GM12872 (cell line): Measurements from ENCODE around the gene DIS3L.

Source experiments
- TF ChIP-seq, protein P1 (sequence below): IDR thresholded peaks from 3 replicates; pipeline ENCODE4 v1.5.1; 2011; ENCODE audit warnings: low read depth, mild to moderate bottlenecking, low read length, moderate library complexity; ENCODE audit not compliant: insufficient read depth

DIS3L gene

DNA sequence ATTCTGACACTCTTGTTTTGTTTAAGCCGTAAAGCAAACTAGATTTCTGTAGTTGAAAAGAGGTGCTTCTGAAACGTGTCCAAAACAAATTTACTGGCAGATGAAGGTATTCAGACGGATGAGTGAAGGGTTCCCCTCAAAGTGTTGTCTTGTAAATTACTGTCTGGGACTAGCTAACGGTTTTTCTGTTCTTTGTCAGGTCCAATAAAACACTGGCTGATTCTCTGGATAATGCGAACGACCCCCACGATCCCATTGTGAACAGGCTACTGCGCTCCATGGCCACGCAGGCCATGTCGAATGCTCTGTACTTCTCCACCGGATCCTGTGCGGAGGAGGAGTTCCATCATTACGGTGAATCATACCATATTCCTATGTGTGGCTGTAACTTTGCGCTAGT lies 35.4 kb downstream of the DIS3L start:
- TF ChIP-seq, protein P1, sequence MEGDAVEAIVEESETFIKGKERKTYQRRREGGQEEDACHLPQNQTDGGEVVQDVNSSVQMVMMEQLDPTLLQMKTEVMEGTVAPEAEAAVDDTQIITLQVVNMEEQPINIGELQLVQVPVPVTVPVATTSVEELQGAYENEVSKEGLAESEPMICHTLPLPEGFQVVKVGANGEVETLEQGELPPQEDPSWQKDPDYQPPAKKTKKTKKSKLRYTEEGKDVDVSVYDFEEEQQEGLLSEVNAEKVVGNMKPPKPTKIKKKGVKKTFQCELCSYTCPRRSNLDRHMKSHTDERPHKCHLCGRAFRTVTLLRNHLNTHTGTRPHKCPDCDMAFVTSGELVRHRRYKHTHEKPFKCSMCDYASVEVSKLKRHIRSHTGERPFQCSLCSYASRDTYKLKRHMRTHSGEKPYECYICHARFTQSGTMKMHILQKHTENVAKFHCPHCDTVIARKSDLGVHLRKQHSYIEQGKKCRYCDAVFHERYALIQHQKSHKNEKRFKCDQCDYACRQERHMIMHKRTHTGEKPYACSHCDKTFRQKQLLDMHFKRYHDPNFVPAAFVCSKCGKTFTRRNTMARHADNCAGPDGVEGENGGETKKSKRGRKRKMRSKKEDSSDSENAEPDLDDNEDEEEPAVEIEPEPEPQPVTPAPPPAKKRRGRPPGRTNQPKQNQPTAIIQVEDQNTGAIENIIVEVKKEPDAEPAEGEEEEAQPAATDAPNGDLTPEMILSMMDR = no peak

DNA sequence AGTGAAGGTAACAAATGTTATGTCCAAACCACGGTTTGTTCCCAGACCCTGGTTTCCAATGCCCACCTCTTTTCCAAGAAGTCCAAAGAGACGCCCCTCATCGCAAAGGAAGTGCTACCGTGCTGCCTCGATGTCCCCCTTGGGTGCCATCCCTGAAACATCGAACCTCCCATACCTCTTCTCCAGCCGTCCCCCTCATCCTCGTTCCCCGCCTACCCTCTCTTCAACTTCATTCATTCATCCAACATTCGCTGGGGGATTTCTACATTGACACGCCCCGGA lies 62.6 kb downstream of the DIS3L start:
- TF ChIP-seq, protein P1 = no peak

DNA sequence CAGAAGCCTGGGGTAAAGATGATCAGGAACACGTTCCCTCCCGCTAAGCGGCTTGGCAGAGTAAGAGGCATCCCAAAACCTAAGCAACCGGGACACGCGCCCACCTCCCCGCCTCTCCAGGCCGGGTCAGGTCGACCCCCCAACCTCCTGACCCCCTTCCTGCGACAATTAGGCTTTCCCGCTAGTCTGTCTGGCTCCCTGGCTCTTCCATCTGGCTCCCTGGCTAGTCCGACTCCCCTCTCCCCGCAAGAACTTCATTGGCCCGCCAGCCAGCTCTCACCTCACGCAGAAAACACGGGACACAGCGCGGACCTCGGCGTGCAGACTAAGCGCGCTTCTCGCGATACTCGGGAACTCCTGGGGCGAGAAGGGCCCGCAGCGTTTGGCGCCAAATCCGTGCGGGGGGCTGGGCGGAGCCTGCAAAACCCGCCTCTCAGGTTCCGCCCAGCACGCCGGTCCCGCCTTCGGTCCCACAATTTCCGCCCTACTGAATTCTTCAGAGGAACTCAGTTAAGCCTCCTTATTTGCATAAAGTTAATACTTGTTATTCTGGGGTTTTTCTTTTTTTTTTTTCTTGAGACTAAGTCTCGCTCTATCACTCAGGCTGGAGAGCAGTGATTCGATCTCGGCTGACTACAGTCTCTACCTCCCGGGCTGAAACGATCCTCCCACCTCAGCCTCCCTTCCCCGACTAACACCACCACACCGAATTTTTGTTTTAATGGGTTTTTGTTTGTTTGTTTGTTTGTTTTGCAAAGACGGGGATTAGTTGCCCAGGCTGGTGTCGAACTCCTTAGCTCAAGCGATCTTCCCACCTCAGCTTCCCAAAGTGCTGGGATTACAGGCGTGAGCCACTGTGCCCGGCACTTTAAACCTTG lies 63.2 kb downstream of the DIS3L start, which contains the start of gene TIPIN:
TIPIN (minus strand) TSS at position 327 of the 878 bp plus-strand sequence. CDS start 3,738 bp downstream, outside the sequence.
- TF ChIP-seq, protein P1 = no peak

DNA sequence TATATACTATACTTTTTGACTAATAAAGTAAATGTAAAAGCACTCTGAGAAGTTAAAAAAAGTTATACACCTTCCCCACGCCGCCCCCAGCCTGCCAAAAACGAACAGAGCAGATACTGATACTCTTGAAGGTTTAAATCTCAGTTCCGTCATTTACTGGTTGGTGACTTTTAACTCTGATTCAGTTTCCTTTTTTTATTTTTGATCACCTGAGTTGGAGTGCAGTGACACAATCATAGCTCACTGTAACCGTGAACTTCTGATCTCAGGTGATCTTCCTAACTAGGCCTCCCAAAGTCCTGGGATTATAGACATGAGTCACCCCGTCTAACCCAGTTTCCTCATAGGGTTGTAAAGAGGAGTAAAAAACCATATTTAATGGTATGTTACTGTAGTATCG lies 66.4 kb downstream of the DIS3L start:
- TF ChIP-seq, protein P1 = no peak

DNA sequence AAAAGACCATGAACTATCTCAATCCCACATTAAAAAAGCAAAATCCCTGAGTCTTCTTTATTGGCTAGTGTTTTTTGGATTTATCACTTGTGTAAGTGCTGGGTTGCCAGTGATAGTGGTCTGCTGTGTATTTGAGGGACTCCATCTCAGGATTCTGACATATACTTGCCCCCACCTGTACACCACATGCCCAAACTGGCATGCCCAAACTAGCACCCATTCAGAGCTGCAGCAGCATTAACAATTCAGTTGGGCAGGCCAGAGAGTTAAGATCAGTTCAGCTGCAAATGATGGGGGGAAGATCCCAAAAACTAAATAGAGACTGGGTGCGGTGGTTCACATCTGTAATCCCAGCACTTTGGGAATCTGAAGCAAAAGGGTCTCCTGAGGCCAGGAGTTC lies 69.4 kb downstream of the DIS3L start:
- TF ChIP-seq, protein P1 = no peak

DNA sequence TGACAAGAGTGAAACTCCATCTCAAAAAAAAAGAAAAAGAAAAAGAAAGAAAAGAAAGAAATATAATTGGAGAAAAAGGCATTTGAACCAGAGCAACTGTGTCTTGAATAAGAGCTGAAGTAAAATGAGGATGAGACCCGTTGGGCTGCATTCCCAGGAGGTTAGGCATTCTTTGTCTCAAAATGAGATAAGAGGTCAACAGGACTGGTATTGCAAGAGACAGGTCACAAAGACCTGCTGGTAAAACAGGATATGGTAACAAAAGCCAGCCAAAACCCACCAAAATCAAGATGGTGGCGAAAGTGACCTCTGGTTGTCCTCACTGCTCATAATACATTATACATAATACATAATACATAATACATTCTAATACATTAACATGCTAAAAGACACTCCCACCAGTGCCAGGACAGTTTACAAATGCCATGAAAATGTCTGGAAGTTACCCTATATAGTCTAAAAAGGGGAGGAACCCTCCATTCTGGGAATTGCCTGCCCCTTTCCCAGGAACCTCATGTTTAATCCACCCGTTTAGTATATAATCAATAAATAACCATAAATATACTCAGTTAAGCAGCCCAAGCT lies 71.7 kb downstream of the DIS3L start:
- TF ChIP-seq, protein P1 = no peak

DNA sequence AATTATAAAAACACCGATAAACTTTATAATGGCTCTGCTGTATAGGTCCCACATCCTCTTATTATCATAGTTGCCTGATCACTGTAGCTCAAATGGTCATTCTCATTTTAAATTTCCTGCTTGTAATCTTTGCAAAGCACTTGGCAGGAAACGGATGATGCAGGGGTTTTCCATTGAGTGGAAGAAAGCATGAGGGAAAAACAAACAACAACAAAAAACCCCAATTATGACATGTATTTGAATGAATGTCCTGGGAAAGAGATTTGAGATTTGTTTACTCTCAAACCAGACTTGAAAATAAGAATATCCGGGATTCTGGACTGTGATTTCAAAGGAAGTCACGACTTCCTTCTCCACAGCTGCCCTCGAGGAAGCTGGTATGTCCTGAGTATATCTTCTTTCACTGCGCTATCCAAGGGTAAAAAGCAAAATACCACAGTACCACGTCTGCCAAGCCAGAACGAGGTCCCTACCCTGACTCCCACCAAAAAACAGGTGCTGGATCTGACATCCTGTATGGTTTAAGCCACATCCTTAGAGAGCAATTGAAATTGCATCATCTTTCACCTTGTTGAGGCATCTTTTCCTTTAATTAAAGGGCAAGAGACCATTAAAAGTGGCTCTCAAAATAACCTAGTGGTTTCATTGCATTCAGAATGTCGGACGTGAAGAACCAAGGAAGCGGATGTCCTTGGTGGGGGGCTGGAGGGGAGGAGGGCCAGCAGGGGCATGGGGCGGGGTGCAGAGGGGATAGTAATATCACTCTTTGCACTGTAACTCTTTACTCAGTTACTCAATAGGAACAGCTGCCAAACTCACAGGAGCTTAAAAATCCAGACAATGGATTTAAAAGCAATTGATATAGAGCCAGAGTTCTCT lies 76.6 kb downstream of the DIS3L start:
- TF ChIP-seq, protein P1 = no peak
